Measurements from ENCODE around the gene POLE.

- TF ChIP-seq POLR2A (IDR thresholded peaks at IDR 0.05) (no peak), CTCF (IDR thresholded peaks at IDR 0.05) (no peak), EP300 (IDR thresholded peaks at IDR 0.05) (no peak)
These were observed 2.1 kb upstream of the POLE start for GRCh38 chr12:132689227-132689626.
